Hepatic stellate cell (primary cell): Measurements from ENCODE around the gene TNPO2.

Source experiments
- DNase-seq: peaks from one replicate; pipeline ENCODE4 v3.0.0; 2011; ENCODE audit warnings: low spot score

The TNPO2 gene

GRCh38 chr19:12723641-12724426 lies at the start of gene TNPO2:
Gene TNPO2 (minus strand): TSS chr19:12723932. CDS start chr19:12720977, 2,955 bp downstream.
- peak; percentile 70 for DNase-seq

DNA sequence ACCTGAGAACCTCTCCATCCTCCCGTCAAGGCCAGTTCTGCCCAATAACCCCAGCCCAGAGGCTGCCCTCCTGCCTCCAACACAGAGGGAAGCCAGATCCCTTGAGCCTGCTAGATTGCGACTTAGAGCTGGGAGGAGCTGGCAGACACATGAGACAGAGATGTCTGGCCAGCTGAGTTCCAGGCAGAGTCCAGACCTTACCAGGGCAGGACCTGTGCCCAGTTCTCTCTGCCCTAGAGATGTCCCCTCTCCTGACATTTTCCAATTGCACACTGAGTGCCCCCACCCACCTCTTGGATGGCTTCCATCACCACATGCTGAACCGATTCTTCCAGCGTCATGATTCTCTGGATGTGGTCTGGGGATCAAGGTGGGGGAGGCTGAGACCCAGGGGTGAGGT lies 48.6 kb upstream of the TNPO2 start:
- no peak for DNase-seq

DNA sequence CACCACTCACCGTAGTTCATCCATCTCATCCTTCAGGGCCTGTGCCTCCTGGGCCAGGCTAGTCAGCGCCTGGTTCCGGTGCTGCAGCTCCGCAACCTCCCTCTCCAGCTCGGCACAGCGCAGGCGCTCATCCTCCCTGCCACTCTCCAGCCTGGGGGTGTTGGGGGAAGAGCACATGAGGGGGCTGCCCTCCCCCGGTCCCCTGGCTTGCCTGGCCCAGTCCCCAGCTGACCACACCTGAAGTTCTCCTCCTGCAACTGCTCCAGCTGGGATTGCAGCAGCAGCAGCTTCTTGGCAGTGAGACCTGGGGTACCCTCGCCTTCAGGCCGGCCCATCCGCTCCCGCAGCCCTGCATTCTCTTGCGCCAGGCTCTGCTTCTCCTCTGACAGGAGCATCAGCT lies 47.2 kb upstream of the TNPO2 start:
- DNase-seq, result no peak

GRCh38 chr19:12769689-12770088 lies 46.0 kb upstream of the TNPO2 start:
- DNase-seq, result no peak

DNA sequence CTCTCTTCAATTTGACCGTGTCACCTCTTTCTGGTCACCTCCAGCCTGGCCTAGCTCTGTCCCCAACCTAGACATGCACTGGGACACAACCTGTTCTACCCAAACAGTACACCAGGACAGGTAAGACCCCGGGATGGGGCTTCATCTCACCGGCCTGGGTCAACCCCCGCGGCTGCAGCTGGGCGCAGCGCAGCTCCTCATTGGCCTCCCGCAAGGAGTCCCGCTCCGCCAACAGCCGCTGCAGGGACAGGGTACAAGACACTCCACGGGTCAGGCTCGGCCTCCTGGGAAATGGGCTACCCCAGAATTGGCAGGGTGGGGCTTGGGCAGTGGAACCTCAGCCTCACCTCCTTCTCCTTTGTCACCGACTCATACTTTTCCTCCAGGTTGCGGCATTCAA lies 43.9 kb upstream of the TNPO2 start:
- DNase-seq, result no peak

DNA sequence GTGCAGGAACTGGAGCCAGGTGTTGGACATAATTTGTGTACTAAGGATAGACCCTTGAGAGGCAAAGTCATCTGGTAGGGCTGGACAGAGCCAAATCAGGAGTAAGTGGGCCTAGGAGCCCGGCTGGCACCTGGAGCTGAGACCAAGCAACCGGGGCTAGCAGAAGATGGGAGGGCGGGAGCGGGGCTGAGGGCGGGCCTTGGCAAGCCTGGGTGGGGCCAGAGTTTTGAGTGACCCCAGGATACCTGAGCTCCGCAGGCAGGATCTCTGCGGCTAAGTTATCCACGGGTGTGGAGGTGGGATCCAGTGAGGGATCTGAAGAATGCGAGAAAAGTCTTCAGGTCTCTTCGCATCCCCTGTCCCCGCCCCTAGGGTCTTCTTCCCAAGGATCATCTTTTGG lies 43.4 kb upstream of the TNPO2 start:
- no peak for DNase-seq

DNA sequence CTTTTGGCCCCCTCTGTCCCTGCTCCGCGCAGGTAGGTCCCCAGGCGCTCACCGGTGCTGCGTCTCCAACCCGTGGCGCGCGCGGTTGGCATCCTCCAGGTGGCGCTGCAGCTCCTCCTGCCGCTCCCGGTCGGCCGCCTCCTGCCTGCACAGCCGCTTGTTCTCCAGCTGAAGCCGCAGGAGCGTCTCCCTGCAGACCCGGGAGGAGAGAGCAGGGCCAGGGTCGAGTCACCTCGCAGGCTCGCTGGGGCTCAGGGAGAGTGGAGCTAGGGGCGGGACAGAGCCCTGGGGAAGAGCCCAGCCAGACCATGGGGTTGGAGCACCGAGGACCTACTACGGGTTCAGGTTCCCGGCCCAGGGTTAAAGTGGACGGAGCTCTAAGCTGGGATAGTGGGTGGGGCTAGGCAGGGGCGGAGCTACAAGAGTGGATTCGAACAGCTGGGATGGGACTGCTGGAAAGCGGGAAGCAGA lies 42.4 kb upstream of the TNPO2 start:
- DNase-seq, result no peak

- no peak for DNase-seq
Observed at GRCh38 chr19:12764698-12765097, 41.0 kb upstream of the TNPO2 start.

GRCh38 chr19:12763100-12763499 lies 39.4 kb upstream of the TNPO2 start:
- no peak for DNase-seq

DNA sequence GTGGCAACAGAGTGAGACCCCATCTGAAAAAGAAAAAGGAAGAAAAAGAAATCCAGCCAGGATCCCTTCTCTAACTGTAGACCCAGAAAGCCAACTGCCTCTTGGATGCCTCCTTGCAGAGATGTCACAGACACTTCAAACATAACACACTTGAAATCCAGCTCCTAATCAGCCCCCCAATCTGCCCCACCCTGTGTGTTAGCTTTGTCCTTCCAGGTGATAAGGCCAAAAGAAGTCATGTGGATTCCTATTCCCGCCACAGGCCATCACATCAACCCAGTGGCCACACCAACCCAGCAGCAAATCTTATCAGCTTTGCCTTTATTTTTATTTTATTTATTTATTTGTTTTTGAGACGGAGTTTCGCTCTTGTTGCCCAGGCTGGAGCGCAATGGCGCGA lies 36.0 kb upstream of the TNPO2 start:
- DNase-seq, result no peak

DNA sequence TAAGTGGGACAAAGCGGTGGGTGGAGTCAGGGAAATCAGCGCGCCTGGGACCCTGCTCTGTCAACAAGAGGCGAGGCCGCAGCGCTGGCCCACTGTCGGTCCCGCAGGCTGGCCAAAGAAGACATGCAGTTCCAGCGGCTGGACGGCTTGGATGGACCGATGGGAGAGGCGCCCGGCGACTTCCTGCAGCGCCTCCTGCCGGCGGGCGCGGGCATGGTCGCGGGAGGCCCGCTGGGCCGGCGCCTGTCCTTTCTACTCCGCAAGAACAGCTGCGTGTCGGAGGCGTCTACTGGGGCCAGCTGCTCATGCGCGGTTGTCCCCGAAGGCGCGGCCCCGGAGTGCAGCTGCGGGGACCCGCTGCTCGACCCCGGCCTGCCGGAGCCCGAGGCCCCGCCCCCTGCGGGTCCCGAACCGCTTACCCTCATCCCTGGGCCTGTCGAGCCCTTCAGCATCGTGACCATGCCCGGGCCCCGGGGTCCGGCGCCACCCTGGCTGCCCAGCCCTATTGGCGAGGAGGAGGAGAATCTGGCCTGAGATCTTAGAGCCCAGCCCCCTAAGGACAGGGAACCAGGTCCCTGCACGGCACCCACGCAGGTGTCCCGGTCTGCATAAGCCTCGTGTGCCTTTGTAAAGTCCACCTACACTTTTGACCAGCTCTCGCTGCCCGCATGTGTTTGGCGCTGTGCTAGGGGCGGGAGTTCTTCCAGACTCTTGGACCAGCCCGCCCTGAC lies 34.0 kb upstream of the TNPO2 start:
- peak; percentile 90 for DNase-seq

- DNase-seq, result no peak
Observed at GRCh38 chr19:12756150-12756883, 32.6 kb upstream of the TNPO2 start.

DNA sequence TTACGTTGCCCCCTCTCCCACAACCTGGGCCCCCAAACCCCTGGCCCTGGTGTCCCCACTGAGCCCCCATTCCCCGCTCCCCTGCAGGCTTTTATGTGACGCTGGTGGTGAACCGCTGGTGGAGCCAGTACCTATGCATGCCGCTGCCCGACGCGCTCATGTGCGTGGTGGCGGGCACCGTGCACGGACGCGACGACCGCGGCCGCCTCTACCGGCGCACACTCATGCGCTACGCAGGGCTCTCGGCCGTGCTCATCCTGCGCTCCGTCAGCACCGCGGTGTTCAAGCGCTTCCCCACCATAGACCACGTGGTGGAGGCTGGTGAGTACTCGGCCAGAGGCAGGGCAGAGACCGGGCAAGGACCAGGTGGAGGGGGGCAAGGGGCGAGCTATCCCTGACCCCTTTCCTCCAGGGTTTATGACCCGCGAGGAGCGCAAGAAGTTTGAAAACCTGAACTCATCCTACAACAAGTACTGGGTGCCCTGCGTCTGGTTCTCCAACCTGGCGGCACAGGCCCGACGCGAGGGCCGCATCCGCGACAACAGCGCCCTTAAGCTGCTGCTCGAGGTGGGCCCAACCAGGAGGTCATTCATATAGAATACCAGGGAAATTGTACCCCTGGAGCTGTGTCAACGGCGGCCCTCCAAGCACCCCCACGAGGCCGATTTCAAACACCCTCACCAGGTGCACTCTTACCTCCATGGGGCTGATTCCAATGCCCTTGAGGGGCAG lies 30.9 kb upstream of the TNPO2 start:
- DNase-seq, result no peak

GRCh38 chr19:12752056-12752781 lies 28.5 kb upstream of the TNPO2 start:
- DNase-seq, result no peak

DNA sequence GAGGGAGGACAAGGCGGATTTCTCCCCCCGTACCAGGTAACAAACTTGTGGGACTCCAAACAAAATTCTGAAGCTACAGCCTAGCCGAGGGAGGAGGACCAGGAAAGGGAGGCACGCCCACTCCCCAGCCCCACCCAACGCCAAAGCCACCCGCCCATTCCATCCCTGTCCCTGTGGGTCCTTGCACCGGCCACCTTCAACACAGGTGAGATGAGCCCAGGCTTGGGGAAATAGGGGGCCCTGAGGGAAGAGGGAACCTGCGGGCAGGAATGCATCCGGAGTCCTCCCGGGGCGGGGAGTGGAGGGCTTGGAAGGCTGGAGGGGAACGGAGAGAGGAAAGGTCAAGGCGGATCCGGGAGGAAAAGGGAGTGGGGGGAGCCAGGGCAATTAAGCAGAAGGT lies 27.9 kb upstream of the TNPO2 start, which contains the start of gene BEST2:
TSS of gene BEST2 (plus strand) at position 157 of the 400 bp plus-strand sequence. CDS start 802 bp downstream, outside the sequence.
- no peak for DNase-seq

GRCh38 chr19:12750851-12751250 lies 27.1 kb upstream of the TNPO2 start:
- no peak for DNase-seq

- DNase-seq, result peak; percentile 55
Observed at GRCh38 chr19:12749938-12750521, 26.3 kb upstream of the TNPO2 start.

DNA sequence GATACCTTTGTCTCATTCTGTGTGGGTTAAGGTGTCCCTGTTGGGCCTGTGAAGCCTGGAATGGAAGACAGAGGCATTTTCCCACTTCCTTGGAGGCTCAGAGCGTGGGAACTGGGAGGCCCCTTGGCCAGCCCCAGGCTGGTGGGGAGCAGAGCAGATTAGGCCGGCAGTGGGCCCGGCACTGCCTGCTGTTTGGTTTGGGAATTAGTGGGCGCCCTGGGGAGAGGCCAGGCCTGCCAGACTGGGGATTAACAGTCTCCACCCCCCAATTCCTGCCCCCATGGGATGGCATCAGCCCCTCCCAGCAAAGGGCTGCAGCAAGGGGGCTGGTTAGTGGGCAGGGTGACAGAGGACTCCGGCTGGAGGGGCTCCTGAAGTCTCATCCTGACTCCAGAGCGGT lies 24.8 kb upstream of the TNPO2 start:
- DNase-seq, result no peak

DNA sequence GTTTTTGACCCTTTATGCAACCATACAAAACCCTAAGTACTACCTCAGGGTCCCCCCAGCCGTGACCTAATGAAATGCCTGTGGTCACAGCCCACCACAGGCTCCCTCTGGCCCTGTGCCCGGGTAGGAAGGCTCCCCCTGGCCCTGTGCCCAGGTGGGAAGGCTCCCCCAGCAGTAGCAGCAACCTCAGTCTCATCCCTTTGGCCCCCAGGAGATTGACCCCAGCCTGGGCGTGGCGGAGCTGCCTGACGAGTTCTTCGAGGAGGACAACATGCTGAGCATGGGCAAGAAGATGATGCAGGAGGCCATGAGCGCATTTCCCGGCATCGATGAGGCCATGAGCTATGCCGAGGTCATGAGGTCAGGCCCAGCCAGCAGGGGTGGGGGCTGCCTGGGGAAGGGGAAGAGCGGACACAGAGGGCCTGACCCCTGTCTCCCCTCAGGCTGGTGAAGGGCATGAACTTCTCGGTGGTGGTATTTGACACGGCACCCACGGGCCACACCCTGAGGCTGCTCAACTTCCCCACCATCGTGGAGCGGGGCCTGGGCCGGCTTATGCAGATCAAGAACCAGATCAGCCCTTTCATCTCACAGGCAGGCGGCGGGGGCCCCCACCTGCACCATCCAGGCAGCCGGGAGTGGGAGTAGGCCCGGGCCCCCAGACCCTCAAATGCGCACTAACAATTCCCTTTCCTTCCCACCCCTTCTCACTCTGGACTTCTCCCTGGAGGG lies 21.6 kb upstream of the TNPO2 start:
- DNase-seq, result no peak

GRCh38 chr19:12737835-12738351 lies 14.2 kb upstream of the TNPO2 start:
- no peak for DNase-seq
